ENCODE data around the gene CCDC136.

The CCDC136 gene

GRCh38 chr7:128767475-128768110, 24.2 kb upstream of the CCDC136 start:
- TF ChIP-seq CTCF (IDR thresholded peaks at IDR 0.05; ENCODE audit: insufficient read depth, missing control alignments) = no peak
- FAIRE-seq = no peak

GRCh38 chr7:128770233-128770632, 21.5 kb upstream of the CCDC136 start:
- DNase-seq (ENCODE audit: insufficient read length, low spot score) (no peak), FAIRE-seq (no peak)
- TF ChIP-seq CTCF (IDR thresholded peaks at IDR 0.05; ENCODE audit: insufficient read depth, missing control alignments) = no peak

More at GRCh38 chr7:128767475-128768110, 24.2 kb upstream of the CCDC136 start:
- DNase-seq (ENCODE audit: insufficient read length, low spot score) = no peak

GRCh38 chr7:128773604-128774003, 18.2 kb upstream of the CCDC136 start:
- no peak for TF ChIP-seq CTCF (IDR thresholded peaks at IDR 0.05; ENCODE audit: insufficient read depth, missing control alignments)
- FAIRE-seq = no peak
- no peak for DNase-seq (ENCODE audit: insufficient read length, low spot score)

- DNase-seq (ENCODE audit: insufficient read length, low spot score) (no peak), FAIRE-seq (no peak)
- no peak for TF ChIP-seq CTCF (IDR thresholded peaks at IDR 0.05; ENCODE audit: insufficient read depth, missing control alignments)
Measured at GRCh38 chr7:128774029-128774689, 17.6 kb upstream of the CCDC136 start.

- FAIRE-seq (no peak), DNase-seq (ENCODE audit: insufficient read length, low spot score) (no peak)
- no peak for TF ChIP-seq CTCF (IDR thresholded peaks at IDR 0.05; ENCODE audit: insufficient read depth, missing control alignments)
Measured at GRCh38 chr7:128774921-128775320, 16.8 kb upstream of the CCDC136 start.

GRCh38 chr7:128775744-128776474, 15.9 kb upstream of the CCDC136 start, which contains the start of gene OPN1SW:
Gene OPN1SW (minus strand): TSS chr7:128775794. CDS start chr7:128775781, 13 bp downstream.
- TF ChIP-seq CTCF (IDR thresholded peaks at IDR 0.05; ENCODE audit: insufficient read depth, missing control alignments) = no peak
- DNase-seq (ENCODE audit: insufficient read length, low spot score) (no peak), FAIRE-seq (no peak)

Measured in D721Med (cell line).